Esophagus squamous epithelium (tissue), 4 donors: ENCODE results near the gene ZNF556.

Experiments used
- CTCF ChIP-seq, 6 experiments: fragments of 450-650 bp in 4 of 6; fragments of 200-600 bp in 2 of 6; sonication (generic) in 2 of 6; IDR thresholded peaks; one replicate each; pipeline ENCODE4 v1.5.1; 2016 to 2019; ENCODE audit warnings: antibody characterized with exemption in 6 of 6, mild to moderate bottlenecking in 4 of 6, moderate library complexity in 4 of 6
- POLR2A ChIP-seq, 4 donors: fragments of 450-650 bp; IDR thresholded peaks; one replicate each; pipeline ENCODE4 v1.6.1; 2017; ENCODE audit warnings: antibody characterized with exemption in 4 of 4, mild to moderate bottlenecking in 4 of 4, moderate library complexity in 3 of 4

- no peak for TF ChIP-seq CTCF (IDR thresholded peaks at IDR 0.05)
- TF ChIP-seq POLR2A (IDR thresholded peaks at IDR 0.05) = no peak
Measured at GRCh38 chr19:2846180-2846894, 20.8 kb upstream of the ZNF556 start.
